Gastrocnemius medialis (tissue), 4 donors: Measurements from ENCODE around the gene OR6A2. TPM values are rescaled to one million over a fixed set of nuclear protein-coding genes. Genes with fewer than 3 reads are reported as not detected.

Experiments used
- ATAC-seq, 2 donors: fragments of 150-250 bp; one replicate each; pipeline ENCODE4 v1.9.1; 2016
- DNase-seq, 2 donors: peaks; one replicate each; pipeline ENCODE4 v3.0.0-alpha.2; 2019
- H3K27ac ChIP-seq, 4 donors: fragments of 200-600 bp; sonication (generic); 1 replicate in 1 of 4; 2 replicates in 3 of 4; pipeline ENCODE4 v1.5.1; 2016 to 2018; ENCODE audit warnings: mild to moderate bottlenecking in 2 of 4, moderate library complexity in 1 of 4
- H3K27me3 ChIP-seq, 3 donors: fragments of 200-600 bp; sonication (generic) in 2 of 3; 1 replicate in 1 of 3; 2 replicates in 2 of 3; pipeline versions ENCODE4 v1.5.1 to v1.6.0; 2016 to 2019; ENCODE audit warnings: mild to moderate bottlenecking in 1 of 3, moderate library complexity in 1 of 3
- H3K36me3 ChIP-seq, 2 donors: fragments of 200-600 bp; sonication (generic) in 1 of 2; one replicate each; pipeline ENCODE4 v1.5.1; 2017 to 2018
- H3K4me1 ChIP-seq, 2 donors: fragments of 200-600 bp; sonication (generic) in 1 of 2; one replicate each; pipeline ENCODE4 v1.5.1; 2016 to 2017; ENCODE audit warnings: mild to moderate bottlenecking in 2 of 2
- H3K4me3 ChIP-seq, 4 donors: fragments of 200-600 bp; sonication (generic) in 3 of 4; 1 replicate in 1 of 4; 2 replicates in 3 of 4; pipeline ENCODE4 v1.5.1; 2016 to 2019; ENCODE audit warnings: mild to moderate bottlenecking in 2 of 4
- H3K9me3 ChIP-seq, 3 donors: fragments of 200-600 bp; sonication (generic) in 2 of 3; 1 replicate in 1 of 3; 2 replicates in 2 of 3; pipeline ENCODE4 v1.5.1; 2016 to 2019
- CTCF ChIP-seq, 5 experiments: fragments of 450-650 bp in 3 of 5; fragments of 200-600 bp in 2 of 5; sonication (generic) in 2 of 5; IDR thresholded peaks in 4 of 5; conservative IDR thresholded peaks in 1 of 5; 1 replicate in 4 of 5; 2 replicates in 1 of 5; pipeline ENCODE4 v1.5.1; 2016 to 2019; ENCODE audit warnings: antibody characterized with exemption in 5 of 5, mild to moderate bottlenecking in 3 of 5, moderate library complexity in 3 of 5
- POLR2A ChIP-seq, 2 donors: fragments of 450-650 bp; IDR thresholded peaks; one replicate each; pipeline ENCODE4 v1.6.1; 2017; ENCODE audit warnings: antibody characterized with exemption in 2 of 2, mild to moderate bottlenecking in 2 of 2, moderate library complexity in 2 of 2
- in situ Hi-C, 4 donors: fragments of 200-750 bp; cut with MboI; loops; one replicate each; pipeline versions ENCODE4 v1.15.0 to v1.8.0; 2017; ENCODE audit warnings: low sequenced_read_pairs in 4 of 4
- intact Hi-C: fragments of 100-400 bp; cut with DNase I; formaldehyde crosslinking; loops from one replicate; pipeline ENCODE4 v1.15.1; 2023; ENCODE audit warnings: low total_unique reads
- total RNA-seq, 4 donors: library from RNA; depleted of rRNA; stranded (reverse); fragments of >200 nt; gene quantifications; one replicate each; pipeline versions ENCODE4 v1.1.0 to v1.2.3, GENCODE V29; 2016

The OR6A2 gene
- total RNA-seq = under 1 TPM in 1 of 4 donors, not detected in 3; 0.20 TPM

- intact Hi-C loops (no loop called here), in situ Hi-C loops (no loop called here)
- H3K9me3 ChIP-seq = no peaks in the 10 kb centered on the region
- DNase-seq (no peak), ATAC-seq (no peak)
- H3K4me3 ChIP-seq = no peak within 1 kb of the TSS
- H3K27me3 ChIP-seq = no peaks in the 10 kb centered on the region
- H3K36me3 ChIP-seq = no peaks in the 10 kb centered on the region
- TF ChIP-seq POLR2A (IDR thresholded peaks at IDR 0.05) = no peak
- no peak for TF ChIP-seq CTCF (IDR thresholded peaks at IDR 0.05 in 4 of 5, conservative IDR thresholded peaks at IDR 0.05 in 1 of 5)
- no peak within 1 kb of the TSS for H3K27ac ChIP-seq
- H3K4me1 ChIP-seq = no peaks in the 10 kb centered on the region
These were observed at the start of gene OR6A2 for GRCh38 chr11:6799402-6799801. Gene OR6A2 (minus strand): TSS chr11:6799689. CDS start chr11:6795708, 3,981 bp downstream.

- Histone ChIP-seq H3K27ac (no peak within 1 kb of the TSS), H3K9me3 (no peaks in the 10 kb centered on the region), H3K27me3 (no peaks in the 10 kb centered on the region), H3K4me3 (no peak within 1 kb of the TSS), H3K4me1 (no peaks in the 10 kb centered on the region), H3K36me3 (no peaks in the 10 kb centered on the region)
- intact Hi-C loops = no loop called here
- TF ChIP-seq POLR2A (IDR thresholded peaks at IDR 0.05) (no peak), CTCF (IDR thresholded peaks at IDR 0.05 in 4 of 5, conservative IDR thresholded peaks at IDR 0.05 in 1 of 5) (no peak)
- ATAC-seq (no peak), DNase-seq (no peak)
- in situ Hi-C loops = loop anchor here in 1 of 4 donors (25.0 kb wide), 1 partner anchor 92 kb away; the partner anchor contains the start of gene ZNF215
These were observed 45.9 kb upstream of the OR6A2 start, which contains the start of gene OR10A5 for GRCh38 chr11:6845383-6845782. Gene OR10A5 (plus strand): TSS chr11:6845683. CDS start chr11:6845683, 0 bp downstream.

- in situ Hi-C loops = loop anchor here in 1 of 4 donors (25.0 kb wide), 1 partner anchor 93 kb away; the partner anchor contains the start of gene ZNF215
These were observed 44.9 kb upstream of the OR6A2 start for GRCh38 chr11:6844356-6844755.

GRCh38 chr11:6843670-6844069, 44.2 kb upstream of the OR6A2 start:
- no peak overlapping the region for H3K4me3 ChIP-seq
- in situ Hi-C loops = loop anchor here in 1 of 4 donors (25.0 kb wide), 1 partner anchor 94 kb away; the partner anchor contains the start of gene ZNF215
- intact Hi-C loops = no loop called here

More at GRCh38 chr11:6844356-6844755, 44.9 kb upstream of the OR6A2 start:
- H3K9me3 ChIP-seq = no peaks in the 10 kb centered on the region
- no peaks in the 10 kb centered on the region for H3K36me3 ChIP-seq
- intact Hi-C loops = no loop called here
- no peak overlapping the region for H3K4me3 ChIP-seq
- DNase-seq (no peak), ATAC-seq (no peak)
- H3K4me1 ChIP-seq = no peaks in the 10 kb centered on the region
- H3K27me3 ChIP-seq = no peaks in the 10 kb centered on the region
- no peak overlapping the region for H3K27ac ChIP-seq
- TF ChIP-seq CTCF (IDR thresholded peaks at IDR 0.05 in 4 of 5, conservative IDR thresholded peaks at IDR 0.05 in 1 of 5) = no peak
- no peak for TF ChIP-seq POLR2A (IDR thresholded peaks at IDR 0.05)

More at GRCh38 chr11:6843670-6844069, 44.2 kb upstream of the OR6A2 start:
- Histone ChIP-seq H3K27me3 (no peaks in the 10 kb centered on the region), H3K4me1 (no peaks in the 10 kb centered on the region), H3K9me3 (no peaks in the 10 kb centered on the region), H3K27ac (no peak overlapping the region), H3K36me3 (no peaks in the 10 kb centered on the region)
- no peak for DNase-seq
- ATAC-seq = no peak
- TF ChIP-seq POLR2A (IDR thresholded peaks at IDR 0.05) = no peak
- no peak for TF ChIP-seq CTCF (IDR thresholded peaks at IDR 0.05 in 4 of 5, conservative IDR thresholded peaks at IDR 0.05 in 1 of 5)
